HepG2 (cell line): Measurements from ENCODE around the gene TFDP1. TPM values are rescaled to one million over a fixed set of nuclear protein-coding genes. Genes with fewer than 3 reads are reported as not detected.
A peak's percentile ranks its signal among the peaks of the same experiment; 100 is the strongest.

ENCODE experiments used
- ATAC-seq: fragments of 200-7000 bp; cut with Tn5 transposase; 3 replicates; pipeline ENCODE4 v1.9.1; 2020; ENCODE audit warnings: mild to moderate bottlenecking, moderate library complexity
- BruUV-seq: library from RNA; stranded (reverse); fragments of 400-500 nt; replicated peaks from 2 replicates; lab custom pipeline; 2021; lab: Mats Ljungman, UMichigan
- CTCF ChIA-PET: fragments of 300-600 bp; formaldehyde crosslinking; extraction: SDS; loops from one replicate; lab custom pipeline; 2021; ENCODE audit warnings: low total read pairs, inconsistent platforms, low intra/inter-chr PET ratio; lab: Yijun Ruan, JAX
- POLR2A ChIA-PET: fragments of 350-600 bp; sonication (Branson Sonifier 250); formaldehyde crosslinking; loops from one replicate; lab custom pipeline; 2020; ENCODE audit warnings: antibody characterized with exemption, inconsistent platforms; lab: Yijun Ruan, JAX
- DNase-seq: peaks from one replicate; pipeline ENCODE4 v3.0.0-alpha.2; 2015; ENCODE audit warnings: low spot score
- FAIRE-seq: peaks from 3 replicates; lab custom pipeline; 2011; peaks lifted over from hg19 to GRCh38; lab: Jason Lieb, UNC
- H2AFZ ChIP-seq: one replicate; pipeline ENCODE4 v1.6.1; 2011; ENCODE audit warnings: low read length, inconsistent platforms
- H3K27ac ChIP-seq: fragments of 300-600 bp; 3 replicates; pipeline ENCODE4 v1.8.0; 2011; ENCODE audit warnings: mixed run types, mild to moderate bottlenecking, mixed read lengths, low read length, inconsistent platforms; ENCODE audit not compliant: insufficient read depth; ENCODE audit errors: extremely low read length
- H3K27me3 ChIP-seq, 2 experiments: fragments of 200-600 bp in 1 of 2; 2 replicates in 1 of 2; 3 replicates in 1 of 2; pipeline versions ENCODE4 v1.6.0 to v1.8.0; 2011; ENCODE audit warnings: low read length in 2 of 2, mild to moderate bottlenecking in 2 of 2, moderate library complexity in 2 of 2, inconsistent platforms in 1 of 2; ENCODE audit not compliant: insufficient read depth in 2 of 2, control insufficient read depth in 1 of 2
- H3K36me3 ChIP-seq, 2 experiments: fragments of 200-600 bp in 1 of 2; replicated peaks in 1 of 2; 2 replicates in 1 of 2; 3 replicates in 1 of 2; pipeline versions ENCODE4 v1.5.1 to v1.8.0; 2011; ENCODE audit warnings: low read length in 2 of 2, inconsistent platforms in 1 of 2; ENCODE audit not compliant: insufficient read depth in 2 of 2, control insufficient read depth in 1 of 2
- H3K4me1 ChIP-seq: 2 replicates; pipeline ENCODE4 v1.5.1; 2012; ENCODE audit warnings: low read length, inconsistent platforms; ENCODE audit not compliant: insufficient read depth
- H3K4me2 ChIP-seq: 2 replicates; pipeline ENCODE4 v1.6.0; 2011; ENCODE audit warnings: low read depth, low read length, inconsistent platforms
- H3K4me3 ChIP-seq, 3 experiments: fragments of 200-600 bp in 1 of 3; sonication (generic), shearing (Covaris generic) in 1 of 3; replicated peaks in 1 of 3; 2 replicates each; pipeline ENCODE4 v1.5.1; 2011 to 2016; ENCODE audit warnings: low read length in 3 of 3, inconsistent platforms in 2 of 3, low read depth in 2 of 3, mild to moderate bottlenecking in 2 of 3, control low read depth in 1 of 3, mixed read lengths in 1 of 3; ENCODE audit not compliant: insufficient read depth in 1 of 3
- H3K79me2 ChIP-seq: one replicate; pipeline ENCODE4 v1.6.1; 2011; ENCODE audit warnings: low read length, inconsistent platforms; ENCODE audit not compliant: insufficient read depth
- H3K9ac ChIP-seq: 2 replicates; pipeline ENCODE4 v1.6.0; 2011; ENCODE audit warnings: mild to moderate bottlenecking, low read depth, low read length, inconsistent platforms; ENCODE audit not compliant: insufficient read depth
- H3K9me3 ChIP-seq: 2 replicates; pipeline ENCODE4 v1.5.1; 2012; ENCODE audit warnings: mild to moderate bottlenecking, low read length
- H4K20me1 ChIP-seq: 2 replicates; pipeline ENCODE4 v1.6.0; 2011; ENCODE audit warnings: inconsistent platforms, mild to moderate bottlenecking, low read length, moderate library complexity; ENCODE audit not compliant: insufficient read depth
- ATF7 ChIP-seq, 2 experiments: fragments of 450-650 bp in 1 of 2; sonication (generic) in 1 of 2; formaldehyde crosslinking in 1 of 2; IDR thresholded peaks; 2 replicates each; pipeline versions ENCODE4 v1.4.0 to v1.6.1; 2016 to 2020; ENCODE audit warnings: antibody characterized with exemption in 1 of 2, mild to moderate bottlenecking in 1 of 2, missing genetic modification reagents in 1 of 2
- CEBPB ChIP-seq: IDR thresholded peaks from 2 replicates; pipeline ENCODE4 v1.6.1; 2011; ENCODE audit warnings: low read depth, low read length, improper control_type of control experiment, borderline replicate concordance
- GATAD2A ChIP-seq: IDR thresholded peaks from 2 replicates; pipeline ENCODE4 v1.6.1; 2016
- ZBTB20 ChIP-seq: sonication (generic); formaldehyde crosslinking; IDR thresholded peaks from 2 replicates; pipeline ENCODE4 v1.8.1; 2023; ENCODE audit warnings: missing genetic modification reagents, low read depth, mild to moderate bottlenecking, borderline replicate concordance
- WGBS: methylation state at CpG from one replicate; pipeline ENCODE4 v1.1.6; 2017; ENCODE audit warnings: low lambda C conversion rate; 5-methylcytosine and 5-hydroxymethylcytosine counted together
- in situ Hi-C: cut with HindIII; loops from 2 replicates; pipeline ENCODE4 v1.10.0; 2017; ENCODE audit warnings: low pct_unique_long_range_greater_than_20kb; ENCODE audit not compliant: extremely low pct_ligation_motif_present
- intact Hi-C: fragments of 100-400 bp; cut with micrococcal nuclease; formaldehyde crosslinking; loops from one replicate; pipeline ENCODE4 v1.10.0; 2022; ENCODE audit not compliant: unreplicated experiment
- polyA plus RNA-seq, 8 experiments: library from polyadenylated mRNA; depleted of rRNA in 3 of 8; stranded (reverse) in 7 of 8; unstranded in 1 of 8; fragments of >200 nt; fragmentation: Illumina TruSeq in 4 of 8; extraction: Trizol in 4 of 8; gene quantifications; 2 replicates each; pipeline versions ENCODE4 v1.2.1 to v1.2.3, GENCODE V29; 2011 to 2016; ENCODE audit warnings: low read depth in 4 of 8, missing spikeins in 1 of 8, mixed read lengths in 1 of 8; ENCODE audit not compliant: insufficient read depth in 1 of 8
- total RNA-seq, 5 experiments: library from RNA; depleted of rRNA; stranded (reverse); fragments of >200 nt; fragmentation: Illumina TruSeq; extraction: Trizol; gene quantifications; 2 replicates each; pipeline ENCODE4 v1.2.3, GENCODE V29; 2016; ENCODE audit warnings: low read depth in 1 of 5
- TF ChIP-seq, protein P1 (sequence below): sonication (generic); IDR thresholded peaks from 2 replicates; pipeline ENCODE4 v1.6.1; 2016; ENCODE audit warnings: low read depth, borderline replicate concordance

The TFDP1 gene
- total and polyA plus RNA-seq, 2 of the 13 experiments (the other 11 are each of a cell fraction or from before 2014, with no cell fraction given): 38.0 to 84.2 TPM

DNA sequence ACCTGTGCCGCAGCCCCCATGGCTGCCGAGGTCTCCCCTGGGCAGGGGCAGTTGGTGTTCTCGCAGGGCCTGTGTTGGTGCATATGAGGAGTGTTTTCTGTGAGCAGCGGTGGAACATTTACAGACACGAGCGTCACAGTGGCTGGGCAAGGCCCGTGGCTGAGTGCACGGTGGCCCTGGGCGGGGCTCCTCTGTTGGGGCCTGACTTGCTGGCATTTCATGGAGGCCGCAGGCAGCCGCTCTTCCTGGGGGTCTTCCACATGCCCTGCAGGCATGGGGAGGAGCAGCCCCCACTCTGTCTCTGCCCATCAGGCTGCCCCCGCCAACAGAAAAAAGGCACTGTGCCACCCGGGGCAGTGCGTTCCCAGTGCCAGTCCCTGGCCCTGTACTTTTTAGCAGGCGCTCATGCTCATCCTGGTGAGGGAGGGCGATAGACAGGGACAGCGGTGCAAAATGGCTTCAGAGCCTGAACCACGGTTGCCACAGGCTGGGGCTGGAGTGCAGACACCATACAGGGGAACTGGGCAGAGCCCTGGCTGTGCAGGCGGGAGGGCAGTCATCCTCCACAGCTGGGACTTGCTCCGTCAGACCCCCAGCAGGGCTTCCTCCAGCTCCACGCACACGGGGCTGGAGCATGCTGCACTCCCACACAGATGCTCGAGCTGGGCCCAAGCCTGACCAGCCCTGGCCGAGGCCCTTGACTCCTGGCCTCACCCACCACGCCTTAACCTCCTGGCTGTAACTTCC lies 23.5 kb downstream of the TFDP1 start:
- FAIRE-seq: no peak
- H3K4me2 ChIP-seq: no peak overlapping the region

DNA sequence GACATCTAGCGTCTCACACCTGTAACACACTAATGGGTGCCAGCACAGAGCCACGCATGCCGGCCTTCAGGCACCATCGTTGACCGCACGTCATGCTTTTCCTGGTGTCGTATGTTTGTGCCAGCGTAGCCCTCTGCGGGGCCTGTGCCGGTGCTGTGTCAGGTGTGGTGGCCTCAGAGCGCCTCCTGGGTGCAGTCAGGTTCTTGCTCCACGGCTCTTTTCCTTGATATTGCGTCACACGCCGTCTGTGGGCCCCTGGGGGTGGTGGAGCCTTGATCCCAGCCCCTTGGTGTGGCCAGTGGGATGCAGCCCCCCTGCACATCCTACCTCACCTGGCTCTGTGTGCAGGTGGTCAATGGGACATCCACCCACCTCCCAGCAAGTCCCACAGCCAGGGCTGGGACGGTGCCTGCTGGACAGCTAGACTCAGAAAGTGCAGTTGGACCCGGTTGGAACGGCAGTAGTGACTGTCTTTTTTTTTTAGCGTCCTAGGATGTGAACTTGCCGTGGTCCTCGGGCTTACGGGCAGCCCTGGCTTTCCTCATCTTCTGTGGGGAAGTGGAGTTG lies 24.5 kb downstream of the TFDP1 start:
- in situ Hi-C loops (no loop called here), intact Hi-C loops (no loop called here)
- Histone ChIP-seq H3K27me3 (no peaks in the 10 kb centered on the region; a peak in 1 of 5 replicates), H3K9me3 (no peaks in the 10 kb centered on the region), H3K4me3 (no peak overlapping the region), H3K36me3 (peaks cover 7 to 48% of the 10 kb centered on the region in 2 experiments), H3K4me2 (no peak overlapping the region), H3K79me2 (peaks cover 77% of the 10 kb centered on the region), H2AFZ (no peak overlapping the region), H3K9ac (no peak overlapping the region), H3K27ac (no peak overlapping the region), H4K20me1 (peaks cover 4% of the 10 kb centered on the region; the same call in 1 of the 2 replicates), H3K4me1 (no peaks in the 10 kb centered on the region)
- FAIRE-seq (no peak), ATAC-seq (no peak), DNase-seq (no peak)
- POLR2A ChIA-PET: no interaction called here
- CTCF ChIA-PET: no interaction called here
- BruUV-seq: no TSS peak
- WGBS: 95% methylated on average over 22 of the region's 22 CpGs
- TF ChIP-seq ZBTB20 (CRISPR knock-in tag) (no peak), CEBPB (peak; percentile 75), GATAD2A (CRISPR knock-in tag) (no peak), ATF7 (IDR thresholded peaks at IDR 0.05) (no peak), ATF7 (CRISPR knock-in tag; IDR thresholded peaks at IDR 0.05) (no peak)
- TF ChIP-seq, protein P1, sequence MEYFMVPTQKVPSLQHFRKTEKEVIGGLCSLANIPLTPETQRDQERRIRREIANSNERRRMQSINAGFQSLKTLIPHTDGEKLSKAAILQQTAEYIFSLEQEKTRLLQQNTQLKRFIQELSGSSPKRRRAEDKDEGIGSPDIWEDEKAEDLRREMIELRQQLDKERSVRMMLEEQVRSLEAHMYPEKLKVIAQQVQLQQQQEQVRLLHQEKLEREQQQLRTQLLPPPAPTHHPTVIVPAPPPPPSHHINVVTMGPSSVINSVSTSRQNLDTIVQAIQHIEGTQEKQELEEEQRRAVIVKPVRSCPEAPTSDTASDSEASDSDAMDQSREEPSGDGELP: no peak

More for the DNA sequence above, 23.5 kb downstream of the TFDP1 start:
- Histone ChIP-seq H3K27me3 (no peaks in the 10 kb centered on the region; a peak in 1 of 5 replicates), H2AFZ (no peak overlapping the region), H3K4me1 (no peaks in the 10 kb centered on the region), H3K27ac (no peak overlapping the region), H3K36me3 (peaks cover 2 to 42% of the 10 kb centered on the region in 2 experiments; a peak in 4 of 5 replicates), H3K9ac (no peak overlapping the region), H4K20me1 (peaks cover 4% of the 10 kb centered on the region), H3K9me3 (no peaks in the 10 kb centered on the region), H3K4me3 (no peak overlapping the region), H3K79me2 (peaks cover 78% of the 10 kb centered on the region)
- DNase-seq: no peak
- ChIA-PET CTCF (no interaction called here), POLR2A (no interaction called here)
- in situ Hi-C loops: no loop called here
- BruUV-seq: no TSS peak
- TF ChIP-seq ZBTB20 (CRISPR knock-in tag): no peak
- intact Hi-C loops: no loop called here
- 92% methylated on average over 9 of the region's 25 CpGs for WGBS
- ATAC-seq: peak; percentile 11; the same call in 1 of the 3 replicates
